HL-60 (cell line): ENCODE data around the gene LEAP2.

Source experiments
- DNase-seq, 2 experiments: peaks; one replicate each; pipeline ENCODE4 v3.0.0-alpha.2; 2010 to 2020; ENCODE audit warnings: low read depth in 1 of 2, low spot score in 1 of 2
- H3K27ac ChIP-seq: fragments of 250-450 bp; sonication (Bioruptor Pico); replicated peaks from 2 replicates; pipeline ENCODE4 v1.5.1; 2020; ENCODE audit warnings: mild to moderate bottlenecking, moderate library complexity
- H3K27me3 ChIP-seq: fragments of 250-450 bp; sonication (Bioruptor Pico); 2 replicates; pipeline ENCODE4 v1.5.1; 2021; ENCODE audit warnings: mild to moderate bottlenecking, moderate library complexity; ENCODE audit not compliant: insufficient read depth, poor library complexity, severe bottlenecking
- H3K4me3 ChIP-seq: replicated peaks from 2 replicates; pipeline ENCODE4 v1.5.1; 2011; ENCODE audit warnings: mild to moderate bottlenecking, control low read depth, low read length; ENCODE audit not compliant: insufficient read depth
- CTCF ChIP-seq: IDR thresholded peaks from one replicate; pipeline ENCODE4 v1.5.1; 2011; ENCODE audit warnings: low read length, control low read depth, inconsistent platforms; ENCODE audit not compliant: insufficient read depth
- GABPA ChIP-seq: IDR thresholded peaks from 2 replicates; pipeline ENCODE4 v1.6.1; 2012; ENCODE audit warnings: low read depth
- POLR2AphosphoS5 ChIP-seq: IDR thresholded peaks from 2 replicates; pipeline ENCODE4 v1.6.1; 2012; ENCODE audit warnings: low read depth
- REST ChIP-seq: IDR thresholded peaks from 2 replicates; pipeline ENCODE4 v1.6.1; 2012; ENCODE audit warnings: low read depth; ENCODE audit not compliant: insufficient replicate concordance
- SPI1 ChIP-seq: IDR thresholded peaks from 2 replicates; pipeline ENCODE4 v1.6.1; 2012; ENCODE audit warnings: low read depth, mild to moderate bottlenecking, borderline replicate concordance

Gene LEAP2

GRCh38 chr5:132876020-132876759, 2.7 kb downstream of the LEAP2 start:
- Histone ChIP-seq H3K4me3 (no peak overlapping the region), H3K27ac (no peak overlapping the region), H3K27me3 (no peaks in the 10 kb centered on the region)
- DNase-seq, result no peak
- TF ChIP-seq SPI1 (no peak), POLR2AphosphoS5 (no peak), CTCF (no peak)

- Histone ChIP-seq H3K27ac (no peak overlapping the region), H3K4me3 (no peak overlapping the region), H3K27me3 (no peaks in the 10 kb centered on the region)
- no peak for DNase-seq
- no peak for TF ChIP-seq REST
- TF ChIP-seq CTCF, result no peak
- no peak for TF ChIP-seq SPI1
- TF ChIP-seq POLR2AphosphoS5, result no peak
- no peak for TF ChIP-seq GABPA
Observed at GRCh38 chr5:132877466-132877865, 4.0 kb downstream of the LEAP2 start.

- H3K27ac ChIP-seq, result no peak overlapping the region
- DNase-seq, result no peak
Observed at GRCh38 chr5:132877938-132878337, 4.5 kb downstream of the LEAP2 start.

More at GRCh38 chr5:132877938-132878337, 4.5 kb downstream of the LEAP2 start:
- Histone ChIP-seq H3K4me3 (no peak overlapping the region), H3K27me3 (no peaks in the 10 kb centered on the region)
- no peak for TF ChIP-seq REST
- TF ChIP-seq POLR2AphosphoS5, result no peak
- TF ChIP-seq GABPA, result no peak
- TF ChIP-seq SPI1, result no peak
- no peak for TF ChIP-seq CTCF
